Stimulated activated CD8-positive, alpha-beta memory T cell treated with anti-CD3 and anti-CD28 coated beads, Interleukin-7, amount 100 ng/mL, for 1 hour (primary cell): Measurements from ENCODE around the gene WDFY2.

Experiments used
- DNase-seq, 2 donors: peaks; one replicate each; pipeline ENCODE4 v3.0.0-alpha.2; 2020; ENCODE audit warnings: low read depth in 2 of 2

WDFY2 gene

GRCh38 chr13:51707461-51707860 lies 123.2 kb downstream of the WDFY2 start:
- DNase-seq, result no peak

GRCh38 chr13:51713807-51714206 lies 129.5 kb downstream of the WDFY2 start:
- no peak for DNase-seq

GRCh38 chr13:51714663-51715168 lies 130.5 kb downstream of the WDFY2 start:
- no peak for DNase-seq

- no peak for DNase-seq
These were observed 131.4 kb downstream of the WDFY2 start for GRCh38 chr13:51715613-51716012.

- no peak for DNase-seq
These were observed 133.6 kb downstream of the WDFY2 start for GRCh38 chr13:51717786-51718398.

- DNase-seq, result no peak
These were observed 135.1 kb downstream of the WDFY2 start for GRCh38 chr13:51719394-51719793.

GRCh38 chr13:51721496-51721895 lies 137.2 kb downstream of the WDFY2 start:
- DNase-seq, result no peak

GRCh38 chr13:51723529-51723928 lies 139.3 kb downstream of the WDFY2 start:
- no peak for DNase-seq

GRCh38 chr13:51724721-51725120 lies 140.5 kb downstream of the WDFY2 start:
- no peak for DNase-seq

- DNase-seq, result no peak
These were observed 142.4 kb downstream of the WDFY2 start for GRCh38 chr13:51726446-51727193.

- no peak for DNase-seq
These were observed 143.5 kb downstream of the WDFY2 start for GRCh38 chr13:51727634-51728274.

GRCh38 chr13:51728275-51728673 lies 144.0 kb downstream of the WDFY2 start:
- DNase-seq, result no peak

GRCh38 chr13:51728972-51729371 lies 144.7 kb downstream of the WDFY2 start:
- no peak for DNase-seq

- DNase-seq, result no peak
These were observed 145.7 kb downstream of the WDFY2 start for GRCh38 chr13:51729866-51730553.

- DNase-seq, result no peak
These were observed 146.7 kb downstream of the WDFY2 start for GRCh38 chr13:51730927-51731326.

GRCh38 chr13:51731759-51732158 lies 147.5 kb downstream of the WDFY2 start:
- no peak for DNase-seq

- DNase-seq, result no peak
These were observed 149.4 kb downstream of the WDFY2 start for GRCh38 chr13:51733374-51734298.

GRCh38 chr13:51734786-51735185 lies 150.5 kb downstream of the WDFY2 start:
- DNase-seq, result no peak

- no peak for DNase-seq
These were observed 153.3 kb downstream of the WDFY2 start for GRCh38 chr13:51737609-51738008.

GRCh38 chr13:51738226-51738905 lies 154.1 kb downstream of the WDFY2 start:
- DNase-seq, result no peak
